Bronchial epithelial cell (primary cell): ENCODE data around the gene SCYL2. TPM values are rescaled to one million over a fixed set of nuclear protein-coding genes. Genes with fewer than 3 reads are reported as not detected.
A peak's percentile ranks its signal among the peaks of the same experiment; 100 is the strongest.
"Not testable (repeated sequence)": the region's sequence is repeated elsewhere in the genome, so short reads cannot be mapped to it uniquely, and the experiment has no call there.

Experiments
- DNase-seq: peaks from one replicate; pipeline ENCODE4 v3.0.0-alpha.2; 2010; ENCODE audit warnings: low read depth
- FAIRE-seq: peaks from 2 replicates; lab custom pipeline; 2011; peaks lifted over from hg19 to GRCh38; lab: Jason Lieb, UNC
- H3K27me3 ChIP-seq: 2 replicates; pipeline ENCODE4 v1.5.1; 2011; ENCODE audit warnings: low read length; ENCODE audit not compliant: control insufficient read depth, insufficient read depth
- H3K36me3 ChIP-seq: 2 replicates; pipeline ENCODE4 v1.5.1; 2011; ENCODE audit warnings: low read length; ENCODE audit not compliant: control insufficient read depth, insufficient read depth
- H3K4me3 ChIP-seq: 2 replicates; pipeline ENCODE4 v1.5.1; 2011; ENCODE audit warnings: mild to moderate bottlenecking, low read depth, low read length, control low read depth
- CTCF ChIP-seq: IDR thresholded peaks from 2 replicates; pipeline ENCODE4 v1.5.1; 2011; ENCODE audit warnings: mild to moderate bottlenecking, moderate library complexity, low read length, control low read depth, inconsistent platforms; ENCODE audit not compliant: insufficient read depth, severe bottlenecking
- total RNA-seq: library from RNA; depleted of rRNA; stranded (reverse); fragments of >200 nt; gene quantifications from 2 replicates; pipeline ENCODE4 v1.2.1, GENCODE V29; 2014

Gene SCYL2
- total RNA-seq, 1 donor from 2014 or later = 29.5 TPM

DNA sequence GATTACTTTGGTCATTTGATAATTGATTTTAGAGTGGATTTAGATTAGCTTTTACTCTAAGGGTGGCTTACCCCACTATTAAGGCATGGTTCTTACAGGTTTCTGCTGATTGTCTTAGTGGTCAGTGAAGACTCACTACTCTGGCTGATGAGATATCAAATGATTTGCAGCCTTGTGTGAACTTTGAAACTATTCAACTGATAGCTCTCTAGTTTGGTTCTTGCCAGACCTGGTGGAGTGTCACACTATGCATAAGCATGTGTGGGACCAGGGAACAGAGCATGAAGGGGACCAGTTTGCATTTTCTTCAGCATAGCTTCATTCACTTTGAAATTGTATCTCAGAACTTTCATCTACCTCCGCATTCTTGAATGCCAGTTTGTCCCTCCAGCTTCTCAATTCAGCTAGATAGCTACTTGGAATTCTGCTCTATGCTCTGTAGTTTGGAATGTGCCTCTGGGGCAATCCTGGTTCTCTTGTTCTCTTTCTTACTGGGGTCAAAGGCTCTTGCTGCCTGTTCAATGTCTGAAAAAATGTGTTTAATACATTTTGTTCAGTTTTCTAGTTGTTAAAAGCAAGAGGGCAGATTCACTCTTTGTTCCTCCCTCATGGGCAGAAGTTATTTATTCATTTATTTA is 12.7 kb downstream of the SCYL2 start:
- no peak for TF ChIP-seq CTCF
- FAIRE-seq = no peak
- no peak for DNase-seq
- Histone ChIP-seq H3K36me3 (no peaks in the 10 kb centered on the region), H3K4me3 (no peak overlapping the region), H3K27me3 (no peaks in the 10 kb centered on the region)

DNA sequence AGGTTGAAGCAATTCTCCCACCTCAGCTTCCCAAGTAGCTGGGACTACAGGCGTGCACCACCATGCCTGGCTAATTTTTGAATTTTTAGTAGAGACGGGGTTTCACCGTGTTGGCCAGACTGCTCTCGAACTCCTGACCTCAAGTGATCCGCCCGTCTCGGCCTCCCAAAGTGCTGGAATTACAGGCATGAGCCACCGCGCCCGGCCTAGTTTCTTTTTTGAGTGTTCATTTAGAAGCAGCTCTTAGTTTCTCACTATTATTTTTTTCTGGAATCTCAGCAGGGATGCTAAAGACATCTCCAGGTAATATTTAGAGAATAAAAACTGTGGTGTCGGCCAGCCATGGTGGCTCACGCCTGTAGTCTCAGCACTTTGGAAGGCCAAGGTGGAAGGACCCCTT is 17.6 kb downstream of the SCYL2 start:
- not testable (repeated sequence) for FAIRE-seq

DNA sequence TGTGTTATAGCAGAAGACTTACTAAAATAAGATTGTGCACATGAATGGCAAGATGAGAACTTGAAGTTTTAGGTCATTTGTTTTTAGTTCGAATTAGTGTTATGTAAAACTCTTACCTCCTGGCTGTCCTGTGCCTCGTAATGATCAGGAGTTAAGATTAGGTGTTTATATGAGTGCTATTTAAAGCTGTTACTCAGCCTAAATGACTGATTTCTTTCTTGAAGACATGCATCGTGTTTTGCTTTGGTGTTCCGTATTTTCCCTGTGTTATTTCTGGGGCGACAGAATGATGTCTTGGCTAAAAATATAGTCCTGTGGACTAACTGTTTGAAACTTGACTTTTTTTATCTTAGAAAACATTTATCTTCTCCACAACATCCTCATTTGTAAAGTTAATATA is 22.1 kb downstream of the SCYL2 start:
- no peak for FAIRE-seq
- no peak for TF ChIP-seq CTCF

More for the DNA sequence above, 17.6 kb downstream of the SCYL2 start:
- H3K36me3 ChIP-seq, H3K27me3 ChIP-seq, DNase-seq, H3K4me3 ChIP-seq: not testable (repeated sequence)

DNA sequence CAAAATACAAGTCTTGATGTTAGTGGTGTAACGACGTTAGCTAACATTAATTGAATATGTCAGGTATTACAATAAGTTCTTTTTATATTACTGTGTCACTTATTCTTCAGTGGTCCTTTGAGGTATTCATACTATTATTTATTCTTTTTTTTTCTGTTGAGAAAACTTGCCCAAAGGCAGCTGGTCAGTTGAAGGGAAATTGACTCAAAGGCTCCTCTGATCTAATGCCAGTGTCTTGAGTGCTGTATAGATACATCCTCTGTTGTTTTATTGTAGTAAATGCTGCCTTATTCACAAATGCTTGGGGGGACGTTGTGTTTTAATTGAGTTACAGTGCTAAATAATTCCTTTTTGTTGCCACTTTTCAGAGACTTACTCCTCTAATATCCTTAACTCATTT is 23.0 kb downstream of the SCYL2 start:
- FAIRE-seq = no peak
- no peak for TF ChIP-seq CTCF

More for the DNA sequence above, 22.1 kb downstream of the SCYL2 start:
- no peak for DNase-seq
- Histone ChIP-seq H3K36me3 (no peaks in the 10 kb centered on the region), H3K4me3 (no peak overlapping the region), H3K27me3 (no peaks in the 10 kb centered on the region)

DNA sequence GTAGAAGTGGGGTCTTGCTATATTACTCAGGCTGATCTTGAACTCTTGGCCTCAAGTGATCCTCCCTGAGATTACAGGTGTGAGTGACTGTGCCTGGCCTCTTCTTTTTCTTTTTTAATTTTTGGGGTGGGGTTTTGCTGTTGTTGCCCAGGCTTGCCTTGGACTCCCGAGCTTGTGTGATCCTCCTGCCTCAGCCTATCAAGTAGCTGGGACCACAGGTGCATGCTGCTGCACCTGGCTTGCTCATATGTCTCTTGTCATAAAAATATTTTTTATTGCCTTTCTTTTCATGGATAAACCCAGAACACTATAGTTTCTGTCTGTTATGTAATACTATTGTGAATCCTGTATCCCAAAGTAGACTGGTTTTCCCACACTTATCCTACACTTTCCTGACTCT is 26.0 kb downstream of the SCYL2 start:
- no peak for TF ChIP-seq CTCF
- H3K36me3 ChIP-seq = no peaks in the 10 kb centered on the region
- FAIRE-seq (no peak), DNase-seq (peak; percentile 1)
- H3K27me3 ChIP-seq = no peaks in the 10 kb centered on the region
- no peak overlapping the region for H3K4me3 ChIP-seq

More for the DNA sequence above, 23.0 kb downstream of the SCYL2 start:
- Histone ChIP-seq H3K36me3 (no peaks in the 10 kb centered on the region), H3K27me3 (no peaks in the 10 kb centered on the region), H3K4me3 (no peak overlapping the region)
- no peak for DNase-seq

DNA sequence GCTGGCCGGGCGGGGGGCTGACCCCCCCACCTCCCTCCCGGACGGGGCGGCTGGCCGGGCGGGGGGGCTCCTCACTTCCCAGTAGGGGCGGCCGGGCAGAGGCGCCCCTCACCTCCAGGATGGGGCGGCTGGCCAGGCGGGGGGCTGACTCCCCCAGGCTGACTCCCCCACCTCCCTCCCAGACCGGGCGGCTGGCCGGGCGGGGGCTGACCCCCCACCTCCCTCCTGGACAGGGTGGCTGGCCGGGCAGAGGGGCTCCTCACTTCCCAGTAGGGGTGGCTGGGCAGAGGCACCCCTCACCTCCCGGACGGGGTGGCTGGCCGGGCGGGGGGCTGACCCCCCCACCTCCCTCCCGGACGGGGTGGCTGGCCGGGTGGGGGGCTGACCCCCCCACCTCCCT is 27.4 kb downstream of the SCYL2 start:
- H3K27me3 ChIP-seq, H3K36me3 ChIP-seq, H3K4me3 ChIP-seq, FAIRE-seq, DNase-seq: not testable (repeated sequence)
